ENCODE results near the gene IL32.
A peak's percentile ranks its signal among the peaks of the same experiment; 100 is the strongest.
"Not testable (repeated sequence)": the region's sequence is repeated elsewhere in the genome, so short reads cannot be mapped to it uniquely, and the experiment has no call there.

IL32 gene

GRCh38 chr16:3051494-3051893, 13.9 kb upstream of the IL32 start:
- no peak for DNase-seq

- DNase-seq, result not testable (repeated sequence)
Observed at GRCh38 chr16:3052571-3053329, 12.7 kb upstream of the IL32 start.

- not testable (repeated sequence) for DNase-seq
Observed at GRCh38 chr16:3053330-3053710, 12.1 kb upstream of the IL32 start.

GRCh38 chr16:3054965-3055733, 10.3 kb upstream of the IL32 start:
- no peak for DNase-seq

GRCh38 chr16:3055734-3056115, 9.7 kb upstream of the IL32 start:
- not testable (repeated sequence) for DNase-seq

GRCh38 chr16:3056336-3057180, 8.9 kb upstream of the IL32 start:
- DNase-seq, result no peak

- DNase-seq, result no peak
Observed at GRCh38 chr16:3057181-3058138, 8.0 kb upstream of the IL32 start.

- DNase-seq, result peak; percentile 31
Observed at GRCh38 chr16:3058139-3059030, 7.1 kb upstream of the IL32 start.

GRCh38 chr16:3059041-3059722, 6.3 kb upstream of the IL32 start:
- DNase-seq, result peak; percentile 92

GRCh38 chr16:3059723-3060242, 5.7 kb upstream of the IL32 start:
- DNase-seq, result no peak

- no peak for DNase-seq
Observed at GRCh38 chr16:3060339-3061127, 4.9 kb upstream of the IL32 start.

- DNase-seq, result no peak
Observed at GRCh38 chr16:3062553-3062952, 2.9 kb upstream of the IL32 start.

GRCh38 chr16:3063625-3064386, 1.6 kb upstream of the IL32 start:
- no peak for DNase-seq

GRCh38 chr16:3065742-3066439, 451 bp downstream of the IL32 start:
- no peak for DNase-seq

- no peak for DNase-seq
Observed at GRCh38 chr16:3066440-3066748, 954 bp downstream of the IL32 start.

- no peak for DNase-seq
Observed at GRCh38 chr16:3068487-3068886, 3.0 kb downstream of the IL32 start.

GRCh38 chr16:3069146-3069545, 3.7 kb downstream of the IL32 start:
- not testable (repeated sequence) for DNase-seq

- DNase-seq, result no peak
Observed at GRCh38 chr16:3070608-3071111, 5.2 kb downstream of the IL32 start.

All from fibroblast of skin of back (primary cell).